Measurements from ENCODE around the gene MMS22L.

- TF ChIP-seq CTCF (IDR thresholded peaks at IDR 0.05) (no peak), JUNB (IDR thresholded peaks at IDR 0.05) (no peak), USF2 (IDR thresholded peaks at IDR 0.05) (no peak), TP53 (CRISPR knock-in tag; IDR thresholded peaks at IDR 0.05) (no peak), CHD2 (IDR thresholded peaks at IDR 0.05; ENCODE audit: low read length, partially characterized antibody) (no peak), MAX (IDR thresholded peaks at IDR 0.05) (no peak), POLR2A (IDR thresholded peaks at IDR 0.05; ENCODE audit: low read length) (no peak), RAD21 (conservative IDR thresholded peaks at IDR 0.05 in 1 of 2, IDR thresholded peaks at IDR 0.05 in 1 of 2) (no peak), FOSL2 (IDR thresholded peaks at IDR 0.05) (no peak), FOSL2 (CRISPR knock-in tag; IDR thresholded peaks at IDR 0.05) (no peak), EP300 (IDR thresholded peaks at IDR 0.05) (no peak), ESRRA (IDR thresholded peaks at IDR 0.05; ENCODE audit: borderline replicate concordance, low read length) (no peak), ZC3H11A (IDR thresholded peaks at IDR 0.05) (no peak), EHMT2 (IDR thresholded peaks at IDR 0.05; ENCODE audit: low read depth) (no peak)
Measured at GRCh38 chr6:97231911-97232310, 51.1 kb downstream of the MMS22L start.

Data from A549 (cell line).